ENCODE results near the gene CHL1. TPM values are rescaled to one million over a fixed set of nuclear protein-coding genes. Genes with fewer than 3 reads are reported as not detected.
A peak's percentile ranks its signal among the peaks of the same experiment; 100 is the strongest.
"Not testable (repeated sequence)": the region's sequence is repeated elsewhere in the genome, so short reads cannot be mapped to it uniquely, and the experiment has no call there.

Gene CHL1
- total RNA-seq, 1 donor from 2014 or later = 7.4 TPM

GRCh38 chr3:356952-357351 is 160.4 kb downstream of the CHL1 start:
- H3K4me1 Mint-ChIP-seq = peaks cover 30% of the 10 kb centered on the region
- intact Hi-C loops (cut with micrococcal nuclease) = no loop called here
- H3K27ac Mint-ChIP-seq = no peak overlapping the region
- ChIA-PET CTCF (interaction anchor here (8.3 kb wide), 1 partner anchor 313 kb away, joined by 241 read pairs; no protein-coding TSS in a partner anchor), POLR2A (interaction anchor here (0.5 kb wide), 1 partner anchor 75 kb away, joined by 3 read pairs; no protein-coding TSS in a partner anchor)
- ATAC-seq (ENCODE audit: low read depth) (no peak), DNase-seq (no peak)
- TF ChIP-seq, protein P1, sequence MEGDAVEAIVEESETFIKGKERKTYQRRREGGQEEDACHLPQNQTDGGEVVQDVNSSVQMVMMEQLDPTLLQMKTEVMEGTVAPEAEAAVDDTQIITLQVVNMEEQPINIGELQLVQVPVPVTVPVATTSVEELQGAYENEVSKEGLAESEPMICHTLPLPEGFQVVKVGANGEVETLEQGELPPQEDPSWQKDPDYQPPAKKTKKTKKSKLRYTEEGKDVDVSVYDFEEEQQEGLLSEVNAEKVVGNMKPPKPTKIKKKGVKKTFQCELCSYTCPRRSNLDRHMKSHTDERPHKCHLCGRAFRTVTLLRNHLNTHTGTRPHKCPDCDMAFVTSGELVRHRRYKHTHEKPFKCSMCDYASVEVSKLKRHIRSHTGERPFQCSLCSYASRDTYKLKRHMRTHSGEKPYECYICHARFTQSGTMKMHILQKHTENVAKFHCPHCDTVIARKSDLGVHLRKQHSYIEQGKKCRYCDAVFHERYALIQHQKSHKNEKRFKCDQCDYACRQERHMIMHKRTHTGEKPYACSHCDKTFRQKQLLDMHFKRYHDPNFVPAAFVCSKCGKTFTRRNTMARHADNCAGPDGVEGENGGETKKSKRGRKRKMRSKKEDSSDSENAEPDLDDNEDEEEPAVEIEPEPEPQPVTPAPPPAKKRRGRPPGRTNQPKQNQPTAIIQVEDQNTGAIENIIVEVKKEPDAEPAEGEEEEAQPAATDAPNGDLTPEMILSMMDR (IDR thresholded peaks at IDR 0.05) = no peak
- H3K27me3 Mint-ChIP-seq = no peaks in the 10 kb centered on the region
- no peaks in the 10 kb centered on the region for H3K36me3 Mint-ChIP-seq (ENCODE audit: low read depth)
- H3K9me3 Mint-ChIP-seq = no peaks in the 10 kb centered on the region
- H3K4me3 Mint-ChIP-seq = no peak overlapping the region

DNA sequence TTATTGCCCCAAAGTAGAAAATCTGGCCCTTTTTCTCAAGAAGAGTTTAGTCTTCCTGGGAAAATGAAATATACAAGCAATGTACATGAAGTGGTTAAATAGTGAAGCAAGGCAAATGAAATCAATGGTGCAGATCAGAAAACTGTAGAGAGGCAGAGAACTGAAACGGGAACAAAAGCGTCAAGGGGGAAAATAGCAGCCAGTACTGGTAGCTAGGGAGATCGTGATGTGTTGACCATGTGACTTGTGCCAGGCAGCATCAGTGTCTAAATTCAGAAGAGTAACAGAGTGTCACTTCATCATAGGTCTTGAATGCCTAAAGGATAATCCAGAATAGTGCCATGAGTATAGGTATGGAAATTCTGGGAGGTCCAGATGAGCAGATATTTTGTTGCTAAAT is 163.1 kb downstream of the CHL1 start:
- CTCF ChIA-PET = no interaction called here
- peak; percentile 93 for ATAC-seq (ENCODE audit: low read depth)
- H3K27ac Mint-ChIP-seq = peak overlapping the region; percentile 33
- H3K9me3 Mint-ChIP-seq = no peaks in the 10 kb centered on the region
- intact Hi-C loops (cut with micrococcal nuclease) = no loop called here
- TF ChIP-seq, protein P1 (IDR thresholded peaks at IDR 0.05) = no peak
- POLR2A ChIA-PET = no interaction called here
- H3K4me1 Mint-ChIP-seq = peaks cover 18% of the 10 kb centered on the region
- H3K27me3 Mint-ChIP-seq = no peaks in the 10 kb centered on the region
- no peak for DNase-seq
- H3K4me3 Mint-ChIP-seq = peak overlapping the region; percentile 8
- H3K36me3 Mint-ChIP-seq (ENCODE audit: low read depth) = no peaks in the 10 kb centered on the region

- no peak overlapping the region for H3K4me3 Mint-ChIP-seq
- H3K4me1 Mint-ChIP-seq = peaks cover 14% of the 10 kb centered on the region
- no peaks in the 10 kb centered on the region for H3K36me3 Mint-ChIP-seq (ENCODE audit: low read depth)
- no peak overlapping the region for H3K27ac Mint-ChIP-seq
- ATAC-seq (ENCODE audit: low read depth) = no peak
- TF ChIP-seq, protein P1 (IDR thresholded peaks at IDR 0.05) = no peak
- CTCF ChIA-PET = interaction anchor here (1.6 to 2.1 kb wide), 3 partner anchors 8 to 321 kb away, joined by 4 to 10 read pairs (median 6); no protein-coding TSS in a partner anchor
- no peak for DNase-seq
- H3K9me3 Mint-ChIP-seq = peaks cover 3% of the 10 kb centered on the region
- POLR2A ChIA-PET = no interaction called here
- H3K27me3 Mint-ChIP-seq = no peaks in the 10 kb centered on the region
- intact Hi-C loops (cut with micrococcal nuclease) = no loop called here
These were observed 166.2 kb downstream of the CHL1 start for GRCh38 chr3:362681-363338.

DNA sequence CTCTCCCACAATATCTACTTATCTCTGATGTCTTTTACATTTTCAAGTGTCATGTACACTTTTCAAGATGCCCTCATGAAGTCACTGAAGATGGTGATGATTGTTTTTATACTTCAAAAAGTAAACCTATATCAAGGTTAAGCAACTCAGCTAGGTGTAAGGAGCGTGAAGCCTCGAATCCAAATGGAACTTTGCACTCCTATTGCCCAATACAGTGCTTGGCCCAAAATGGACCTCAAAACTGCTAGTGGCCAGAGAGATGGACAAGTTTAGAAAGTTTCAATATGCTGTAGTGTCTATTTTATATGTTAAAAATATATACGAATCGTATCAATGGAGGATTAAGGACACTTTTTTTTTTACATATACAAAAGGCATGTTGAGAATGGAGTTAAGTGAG is 167.7 kb downstream of the CHL1 start:
- H3K27ac Mint-ChIP-seq = no peak overlapping the region
- peaks cover 14% of the 10 kb centered on the region for H3K9me3 Mint-ChIP-seq
- CTCF ChIA-PET = interaction anchor here (1.9 kb wide), 1 partner anchor 322 kb away, joined by 6 read pairs; no protein-coding TSS in a partner anchor
- no peaks in the 10 kb centered on the region for H3K27me3 Mint-ChIP-seq
- POLR2A ChIA-PET = no interaction called here
- no peak for DNase-seq
- H3K36me3 Mint-ChIP-seq (ENCODE audit: low read depth) = peaks cover 2% of the 10 kb centered on the region
- TF ChIP-seq, protein P1 (IDR thresholded peaks at IDR 0.05) = no peak
- ATAC-seq (ENCODE audit: low read depth) = no peak
- intact Hi-C loops (cut with micrococcal nuclease) = no loop called here
- peaks cover 10% of the 10 kb centered on the region for H3K4me1 Mint-ChIP-seq
- no peak overlapping the region for H3K4me3 Mint-ChIP-seq

DNA sequence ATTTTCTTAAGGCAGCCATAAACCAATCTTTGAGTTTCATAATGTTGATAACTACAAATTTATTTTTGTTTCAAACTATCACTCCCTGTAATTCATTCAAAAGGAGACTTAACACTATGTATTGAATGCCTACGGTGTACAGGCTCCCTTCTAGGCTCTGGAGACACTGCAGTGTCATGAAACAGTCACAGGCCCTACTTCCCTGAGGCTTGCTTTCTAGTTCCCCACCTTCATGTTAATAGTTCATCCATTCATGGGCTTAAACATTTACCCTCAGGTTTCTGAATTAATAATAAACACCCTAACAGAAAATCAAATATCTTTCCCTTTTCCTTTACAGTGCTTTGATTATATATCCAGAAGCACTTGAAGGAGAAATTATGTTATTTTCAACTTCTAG is 168.7 kb downstream of the CHL1 start:
- Mint-ChIP-seq H3K27ac (no peak overlapping the region), H3K4me3 (no peak overlapping the region), H3K9me3 (peaks cover 16% of the 10 kb centered on the region), H3K4me1 (peaks cover under 1% of the 10 kb centered on the region), H3K27me3 (no peaks in the 10 kb centered on the region), H3K36me3 (ENCODE audit: low read depth) (peaks cover 4% of the 10 kb centered on the region)
- intact Hi-C loops (cut with micrococcal nuclease) = no loop called here
- TF ChIP-seq, protein P1 (IDR thresholded peaks at IDR 0.05) = no peak
- ChIA-PET CTCF (no interaction called here), POLR2A (no interaction called here)
- DNase-seq (no peak), ATAC-seq (ENCODE audit: low read depth) (no peak)

GRCh38 chr3:366253-366652 is 169.7 kb downstream of the CHL1 start:
- H3K4me3 Mint-ChIP-seq; ATAC-seq (ENCODE audit: low read depth); intact Hi-C loops (cut with micrococcal nuclease); H3K36me3 Mint-ChIP-seq (ENCODE audit: low read depth); H3K4me1 Mint-ChIP-seq; POLR2A ChIA-PET; H3K27ac Mint-ChIP-seq; CTCF ChIA-PET; DNase-seq; H3K27me3 Mint-ChIP-seq: not testable (repeated sequence)
- H3K9me3 Mint-ChIP-seq = peaks cover 20% of the 10 kb centered on the region

All from activated B cell treated with CpG ODN at 0.5 μM for 24 hours (primary cell).